ENCODE data around the gene SPRYD4.
"Not testable (repeated sequence)": the region's sequence is repeated elsewhere in the genome, so short reads cannot be mapped to it uniquely, and the experiment has no call there.

Gene SPRYD4

GRCh38 chr12:56434828-56435227 is 33.5 kb upstream of the SPRYD4 start:
- H3K4me3 ChIP-seq (ENCODE audit: control insufficient read depth, low read depth, low read length) = no peak overlapping the region
- no peak for TF ChIP-seq CTCF (IDR thresholded peaks at IDR 0.05; ENCODE audit: control insufficient read depth, insufficient read depth, low read depth, low read length, missing control alignments)
- DNase-seq (ENCODE audit: low read depth) = no peak

GRCh38 chr12:56437430-56438176 is 30.8 kb upstream of the SPRYD4 start:
- no peak overlapping the region for H3K4me3 ChIP-seq (ENCODE audit: control insufficient read depth, low read depth, low read length)
- DNase-seq (ENCODE audit: low read depth) = no peak
- TF ChIP-seq CTCF (IDR thresholded peaks at IDR 0.05; ENCODE audit: control insufficient read depth, insufficient read depth, low read depth, low read length, missing control alignments) = no peak

- not testable (repeated sequence) for DNase-seq (ENCODE audit: low read depth)
Observed at GRCh38 chr12:56443208-56443607, 25.2 kb upstream of the SPRYD4 start.

GRCh38 chr12:56448860-56449621 is 19.3 kb upstream of the SPRYD4 start, which contains the start of gene TIMELESS:
TSS of gene TIMELESS (minus strand) at chr12:56449426. CDS start at chr12:56434170, 15,256 bp downstream.
- TF ChIP-seq CTCF (IDR thresholded peaks at IDR 0.05; ENCODE audit: control insufficient read depth, insufficient read depth, low read depth, low read length, missing control alignments) = no peak
- H3K4me3 ChIP-seq (ENCODE audit: control insufficient read depth, low read depth, low read length) = peak within 1 kb of the TSS; percentile 89
- DNase-seq (ENCODE audit: low read depth) = no peak

More at GRCh38 chr12:56443208-56443607, 25.2 kb upstream of the SPRYD4 start:
- not testable (repeated sequence) for H3K4me3 ChIP-seq (ENCODE audit: control insufficient read depth, low read depth, low read length)

- no peak for DNase-seq (ENCODE audit: low read depth)
- no peak for TF ChIP-seq CTCF (IDR thresholded peaks at IDR 0.05; ENCODE audit: control insufficient read depth, insufficient read depth, low read depth, low read length, missing control alignments)
- H3K4me3 ChIP-seq (ENCODE audit: control insufficient read depth, low read depth, low read length) = peak overlapping the region; percentile 89
Observed at GRCh38 chr12:56449622-56449984, 18.8 kb upstream of the SPRYD4 start.

- no peak for DNase-seq (ENCODE audit: low read depth)
- H3K4me3 ChIP-seq (ENCODE audit: control insufficient read depth, low read depth, low read length) = no peak overlapping the region
- TF ChIP-seq CTCF (IDR thresholded peaks at IDR 0.05; ENCODE audit: control insufficient read depth, insufficient read depth, low read depth, low read length, missing control alignments) = no peak
Observed at GRCh38 chr12:56450241-56450640, 18.1 kb upstream of the SPRYD4 start.

- DNase-seq (ENCODE audit: low read depth) = no peak
- no peak for TF ChIP-seq CTCF (IDR thresholded peaks at IDR 0.05; ENCODE audit: control insufficient read depth, insufficient read depth, low read depth, low read length, missing control alignments)
- H3K4me3 ChIP-seq (ENCODE audit: control insufficient read depth, low read depth, low read length) = no peak overlapping the region
Observed at GRCh38 chr12:56451147-56451546, 17.2 kb upstream of the SPRYD4 start.

Data from AG09309 (cell line).